Stomach (tissue), 9 donors: ENCODE data around the gene GLRX. TPM values are rescaled to one million over a fixed set of nuclear protein-coding genes. Genes with fewer than 3 reads are reported as not detected.

Source experiments
- DNase-seq, 2 donors: peaks; one replicate each; pipeline versions ENCODE4 v3.0.0 to v3.0.0-alpha.2; 2013 to 2019
- H3K27ac ChIP-seq, 5 donors: fragments of 200-600 bp in 4 of 5; sonication (generic) in 4 of 5; one replicate each; pipeline ENCODE4 v1.5.1; 2013 to 2019; ENCODE audit warnings: mild to moderate bottlenecking in 1 of 5, moderate library complexity in 1 of 5
- H3K27me3 ChIP-seq, 3 donors: fragments of 200-600 bp; sonication (generic); one replicate each; pipeline ENCODE4 v1.5.1; 2017 to 2019; ENCODE audit warnings: mixed run types in 1 of 3
- H3K36me3 ChIP-seq, 4 donors: fragments of 200-600 bp; sonication (generic); 1 replicate in 3 of 4; 2 replicates in 1 of 4; pipeline ENCODE4 v1.5.1; 2016 to 2019
- H3K4me1 ChIP-seq, 4 donors: fragments of 200-600 bp; sonication (generic); one replicate each; pipeline ENCODE4 v1.5.1; 2016 to 2019
- H3K4me3 ChIP-seq, 4 donors: fragments of 200-600 bp; sonication (generic) in 3 of 4; one replicate each; pipeline ENCODE4 v1.5.1; 2016 to 2019; ENCODE audit warnings: mild to moderate bottlenecking in 1 of 4
- H3K9me3 ChIP-seq, 4 donors: fragments of 200-600 bp; sonication (generic); one replicate each; pipeline ENCODE4 v1.5.1; 2016 to 2019
- EP300 ChIP-seq: sonication (generic); formaldehyde crosslinking; IDR thresholded peaks from one replicate; pipeline ENCODE4 v1.6.1; 2017; ENCODE audit warnings: antibody characterized with exemption
- POLR2A ChIP-seq, 4 donors: fragments of 450-650 bp; IDR thresholded peaks; one replicate each; pipeline ENCODE4 v1.6.1; 2016; ENCODE audit warnings: antibody characterized with exemption in 4 of 4, control low read depth in 2 of 4, mild to moderate bottlenecking in 1 of 4, moderate library complexity in 1 of 4
- POLR2AphosphoS5 ChIP-seq, 3 donors: sonication (generic); formaldehyde crosslinking; IDR thresholded peaks; one replicate each; pipeline ENCODE4 v1.6.1; 2016; ENCODE audit warnings: antibody characterized with exemption in 3 of 3
- whole genome bisulfite sequencing, 5 donors: extraction: QIAGEN DNeasy Blood & Tissue Kit in 3 of 5; methylation state at CpG; one replicate each; pipeline versions ENCODE4 v1.1.5 to v1.1.7; 2013 to 2018; 5-methylcytosine and 5-hydroxymethylcytosine counted together
- intact Hi-C: fragments of 100-400 bp; cut with DNase I; formaldehyde crosslinking; loops from one replicate; pipeline ENCODE4 v1.15.1; 2023; ENCODE audit warnings: low total_unique reads
- polyA plus RNA-seq, 3 donors: library from polyadenylated mRNA; stranded (reverse); fragments of 200-250 nt; gene quantifications; one replicate each; pipeline ENCODE4 v1.2.3, GENCODE V29; 2013
- total RNA-seq, 5 donors: library from RNA; depleted of rRNA; stranded (reverse); fragments of >200 nt; gene quantifications; one replicate each; pipeline versions ENCODE4 v1.1.0 to v1.2.3, GENCODE V29; 2014 to 2016
- TF ChIP-seq, protein P1 (sequence below), 7 experiments: fragments of 450-650 bp in 4 of 7; fragments of 200-600 bp in 3 of 7; sonication (generic) in 3 of 7; IDR thresholded peaks; one replicate each; pipeline ENCODE4 v1.5.1; 2016 to 2019; ENCODE audit warnings: antibody characterized with exemption in 7 of 7, control low read depth in 2 of 7, mild to moderate bottlenecking in 1 of 7
- donor health status: healthy with polysubstance abuse.
- donor health status: Bipolar disorder and iron deficiency.
- donor health status: healthy.

Gene GLRX
- total and polyA plus RNA-seq, 8 donors: 11.3 to 211 (median 29.7) TPM

DNA sequence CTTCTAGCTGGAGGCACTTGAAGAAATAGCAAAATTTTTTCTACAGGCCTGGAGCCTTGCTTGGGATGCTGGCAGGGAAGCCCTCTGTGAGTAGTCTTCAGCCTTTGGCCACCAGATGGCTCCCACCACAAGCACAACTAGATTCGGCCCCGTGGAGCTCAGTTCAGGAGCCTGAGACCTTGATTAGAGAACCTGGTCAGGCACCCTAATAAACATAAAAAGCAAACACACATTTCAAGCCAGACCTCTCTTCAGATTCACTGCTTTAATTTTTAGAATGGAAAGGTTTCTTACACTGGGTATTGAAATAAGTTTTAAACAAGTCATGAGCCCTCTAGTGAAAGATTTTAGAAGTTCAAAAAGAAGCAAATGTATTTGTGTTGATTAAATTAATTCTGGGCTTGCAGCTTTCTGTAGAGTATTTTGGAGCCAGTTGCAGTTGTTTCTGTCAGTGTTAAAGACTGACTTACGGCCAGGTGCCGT, 41.4 kb downstream of the GLRX start:
- H3K27me3 ChIP-seq: no peaks in the 10 kb centered on the region
- DNase-seq: peak; percentile 89 to 93
- WGBS, 5 donors: 9 to 18% (median 15%) methylated on average over 4 of the region's 4 CpGs
- peak overlapping the region; percentile 42 to 79 (median 62) for H3K27ac ChIP-seq
- H3K9me3 ChIP-seq: no peaks in the 10 kb centered on the region
- no peak overlapping the region for H3K4me3 ChIP-seq
- H3K4me1 ChIP-seq: peaks cover 4 to 51% (median 24%) of the 10 kb centered on the region in 4 donors
- peaks cover 0 to 25% (median 10%) of the 10 kb centered on the region in 4 donors for H3K36me3 ChIP-seq
- no peak for TF ChIP-seq EP300
- TF ChIP-seq POLR2A (IDR thresholded peaks at IDR 0.05): no peak
- TF ChIP-seq POLR2AphosphoS5 (IDR thresholded peaks at IDR 0.05): peak in 1 of 3 donors; percentile 36
- TF ChIP-seq, protein P1, sequence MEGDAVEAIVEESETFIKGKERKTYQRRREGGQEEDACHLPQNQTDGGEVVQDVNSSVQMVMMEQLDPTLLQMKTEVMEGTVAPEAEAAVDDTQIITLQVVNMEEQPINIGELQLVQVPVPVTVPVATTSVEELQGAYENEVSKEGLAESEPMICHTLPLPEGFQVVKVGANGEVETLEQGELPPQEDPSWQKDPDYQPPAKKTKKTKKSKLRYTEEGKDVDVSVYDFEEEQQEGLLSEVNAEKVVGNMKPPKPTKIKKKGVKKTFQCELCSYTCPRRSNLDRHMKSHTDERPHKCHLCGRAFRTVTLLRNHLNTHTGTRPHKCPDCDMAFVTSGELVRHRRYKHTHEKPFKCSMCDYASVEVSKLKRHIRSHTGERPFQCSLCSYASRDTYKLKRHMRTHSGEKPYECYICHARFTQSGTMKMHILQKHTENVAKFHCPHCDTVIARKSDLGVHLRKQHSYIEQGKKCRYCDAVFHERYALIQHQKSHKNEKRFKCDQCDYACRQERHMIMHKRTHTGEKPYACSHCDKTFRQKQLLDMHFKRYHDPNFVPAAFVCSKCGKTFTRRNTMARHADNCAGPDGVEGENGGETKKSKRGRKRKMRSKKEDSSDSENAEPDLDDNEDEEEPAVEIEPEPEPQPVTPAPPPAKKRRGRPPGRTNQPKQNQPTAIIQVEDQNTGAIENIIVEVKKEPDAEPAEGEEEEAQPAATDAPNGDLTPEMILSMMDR (IDR thresholded peaks at IDR 0.05): peak in 5 of 7 experiments; percentile 64 to 93 (median 86)
- intact Hi-C loops: loop anchor here (10.0 kb wide), 2 partner anchors 64 to 136 kb away; partner anchors contain the start of gene RFESD

DNA sequence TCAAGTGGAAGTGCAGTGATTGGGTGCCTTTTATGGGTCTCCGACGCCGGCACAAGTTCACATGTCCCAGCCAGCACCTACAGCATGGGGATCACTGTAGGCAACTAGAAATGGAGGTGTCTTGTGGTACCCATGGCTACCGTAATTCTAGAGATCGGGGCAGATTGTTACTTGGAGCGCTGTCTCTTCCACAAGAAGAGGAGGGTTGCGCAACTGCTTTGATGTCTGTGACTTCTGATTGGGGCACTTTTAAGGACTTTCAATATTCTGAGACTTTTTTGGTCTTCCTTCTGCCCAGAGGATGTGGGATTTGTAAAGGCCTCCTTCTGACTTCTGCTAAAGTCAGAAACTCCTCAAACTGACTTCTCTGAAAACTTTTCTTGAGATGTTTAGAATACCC, 41.9 kb downstream of the GLRX start:
- 81 to 94% (median 90%) methylated on average over 7 of the region's 7 CpGs for WGBS, 5 donors
- peak overlapping the region in 4 of 5 donors; percentile 56 to 79 (median 68) for H3K27ac ChIP-seq
- TF ChIP-seq, protein P1 (IDR thresholded peaks at IDR 0.05): no peak
- TF ChIP-seq POLR2A (IDR thresholded peaks at IDR 0.05) (no peak), EP300 (no peak), POLR2AphosphoS5 (IDR thresholded peaks at IDR 0.05) (no peak)

DNA sequence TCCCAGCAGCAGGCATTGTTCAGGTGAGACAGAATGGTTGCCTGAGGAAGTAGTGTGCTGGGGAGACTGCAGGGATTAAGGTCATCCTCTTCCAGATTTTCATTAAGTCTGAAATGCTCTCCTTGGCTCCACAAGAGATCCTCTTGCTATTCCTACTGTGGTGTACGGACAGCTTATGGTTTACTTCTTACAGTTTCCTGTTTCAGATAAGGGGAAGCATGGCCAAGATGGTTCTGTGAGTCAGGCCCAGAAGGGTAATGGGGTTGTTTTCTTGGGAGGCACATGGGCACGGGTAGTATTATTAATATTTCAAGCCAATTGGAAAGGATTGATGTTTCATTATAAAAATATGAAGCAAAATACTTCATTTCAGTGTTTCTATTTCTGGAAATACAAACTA, 42.9 kb downstream of the GLRX start:
- H3K27me3 ChIP-seq: no peaks in the 10 kb centered on the region
- peaks cover 0 to 18% (median 5%) of the 10 kb centered on the region in 4 donors for H3K36me3 ChIP-seq
- peak overlapping the region; percentile 53 to 79 (median 62) for H3K27ac ChIP-seq
- 31 to 52% (median 41%) methylated on average over 2 of the region's 2 CpGs for WGBS, 5 donors
- intact Hi-C loops: loop anchor here (10.0 kb wide), 2 partner anchors 65 to 135 kb away; partner anchors contain the start of gene RFESD
- no peak overlapping the region for H3K4me3 ChIP-seq
- no peaks in the 10 kb centered on the region for H3K9me3 ChIP-seq
- H3K4me1 ChIP-seq: peaks cover 4 to 44% (median 22%) of the 10 kb centered on the region in 4 donors
- TF ChIP-seq POLR2A (IDR thresholded peaks at IDR 0.05) (no peak), EP300 (no peak)
- DNase-seq: no peak

More for the DNA sequence above, 41.9 kb downstream of the GLRX start:
- no peaks in the 10 kb centered on the region for H3K27me3 ChIP-seq
- H3K4me3 ChIP-seq: no peak overlapping the region
- H3K36me3 ChIP-seq: peaks cover 0 to 25% (median 9%) of the 10 kb centered on the region in 4 donors
- H3K9me3 ChIP-seq: no peaks in the 10 kb centered on the region
- DNase-seq: no peak
- H3K4me1 ChIP-seq: peaks cover 4 to 51% (median 24%) of the 10 kb centered on the region in 4 donors
- intact Hi-C loops: loop anchor here (10.0 kb wide), 2 partner anchors 64 to 136 kb away; partner anchors contain the start of gene RFESD

DNA sequence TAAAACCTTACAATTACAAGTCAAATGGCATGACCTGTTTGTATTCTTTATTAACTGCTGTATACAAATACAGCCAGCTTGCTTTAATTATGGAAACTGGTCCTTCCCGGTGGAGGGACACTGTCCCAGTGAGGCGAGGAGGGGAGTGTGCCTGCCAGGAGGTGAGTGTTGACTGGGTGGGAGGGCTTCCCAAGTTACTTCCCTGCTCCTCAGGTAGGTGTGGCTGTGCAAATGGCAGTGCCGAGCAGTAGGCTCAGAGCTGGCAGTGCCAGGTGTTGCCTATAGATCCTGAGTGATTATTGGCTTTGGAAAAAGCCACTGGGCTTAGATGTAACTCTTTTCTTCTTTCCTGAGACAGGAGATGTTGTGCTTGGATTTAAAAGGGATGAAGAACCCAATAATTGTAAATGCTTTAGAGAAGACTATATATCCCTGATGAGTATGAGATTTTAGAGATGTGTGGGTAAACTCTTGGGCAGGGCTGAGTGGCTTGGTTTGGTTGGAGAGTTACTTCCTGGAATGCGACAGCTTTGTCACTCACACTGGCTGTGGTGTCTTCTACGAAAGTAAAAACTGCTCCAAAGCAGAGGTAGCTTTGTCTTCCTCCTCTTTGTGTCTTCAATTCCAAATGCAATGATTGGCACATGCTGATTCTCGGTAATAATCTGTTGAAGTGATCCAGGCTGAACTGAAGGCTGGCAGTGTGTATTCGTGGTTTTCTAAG, 43.7 kb downstream of the GLRX start:
- DNase-seq: no peak
- Histone ChIP-seq H3K27me3 (no peaks in the 10 kb centered on the region), H3K4me1 (peaks cover 4 to 41% (median 22%) of the 10 kb centered on the region in 4 donors), H3K36me3 (peaks cover 0 to 11% (median 1%) of the 10 kb centered on the region in 4 donors), H3K9me3 (no peaks in the 10 kb centered on the region), H3K27ac (peak overlapping the region; percentile 41 to 79 (median 62)), H3K4me3 (no peak overlapping the region)
- intact Hi-C loops: no loop called here
- 59 to 71% (median 68%) methylated on average over 7 of the region's 7 CpGs for WGBS, 5 donors
- TF ChIP-seq, protein P1 (IDR thresholded peaks at IDR 0.05): no peak
- TF ChIP-seq POLR2A (IDR thresholded peaks at IDR 0.05): no peak
- no peak for TF ChIP-seq EP300
- TF ChIP-seq POLR2AphosphoS5 (IDR thresholded peaks at IDR 0.05): no peak
